ENCODE measurements around the gene SIMC1.
"Not testable (repeated sequence)": the region's sequence is repeated elsewhere in the genome, so short reads cannot be mapped to it uniquely, and the experiment has no call there.

SIMC1 gene

GRCh38 chr5:176237971-176238644 is at the start of gene SIMC1:
Gene SIMC1, plus strand, starts transcription at chr5:176238424. Its CDS starts 85 bp downstream, at chr5:176238509.
- DNase-seq (ENCODE audit: low spot score), result not testable (repeated sequence)

DNA sequence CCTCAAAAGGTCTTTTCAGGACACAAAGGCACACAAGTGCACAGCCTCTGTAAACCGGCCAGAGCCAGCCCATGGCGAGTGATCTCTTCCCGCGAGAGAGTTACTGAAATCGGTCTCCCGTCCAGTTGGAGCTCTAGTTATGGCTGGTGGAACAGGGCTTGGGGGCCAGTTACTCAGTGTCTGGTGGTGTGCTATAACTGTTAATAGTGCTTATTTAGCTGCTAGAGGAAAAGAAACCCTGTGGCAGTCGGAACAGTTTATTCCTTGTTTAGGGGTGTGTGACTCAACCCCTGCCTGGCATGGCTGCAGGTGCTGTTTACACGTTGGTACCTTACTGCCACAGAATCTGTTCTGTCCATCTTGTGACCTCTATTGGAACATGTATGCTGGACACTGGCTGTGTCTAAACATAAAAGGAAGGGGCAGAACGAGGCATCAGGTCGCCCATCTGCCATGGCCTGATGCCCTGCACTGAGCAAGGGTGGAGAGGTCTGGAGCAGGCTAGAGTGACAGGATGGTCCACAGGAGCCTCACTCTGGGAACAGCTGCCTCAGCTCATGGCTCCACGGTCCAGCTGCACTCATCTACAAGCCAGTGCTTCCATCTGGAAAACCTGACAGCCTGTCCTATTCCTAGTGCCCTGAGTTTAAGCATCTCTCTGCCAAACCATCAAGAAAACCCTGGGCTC is 49.6 kb upstream of the SIMC1 start:
- no peak for DNase-seq (ENCODE audit: low spot score)

DNA sequence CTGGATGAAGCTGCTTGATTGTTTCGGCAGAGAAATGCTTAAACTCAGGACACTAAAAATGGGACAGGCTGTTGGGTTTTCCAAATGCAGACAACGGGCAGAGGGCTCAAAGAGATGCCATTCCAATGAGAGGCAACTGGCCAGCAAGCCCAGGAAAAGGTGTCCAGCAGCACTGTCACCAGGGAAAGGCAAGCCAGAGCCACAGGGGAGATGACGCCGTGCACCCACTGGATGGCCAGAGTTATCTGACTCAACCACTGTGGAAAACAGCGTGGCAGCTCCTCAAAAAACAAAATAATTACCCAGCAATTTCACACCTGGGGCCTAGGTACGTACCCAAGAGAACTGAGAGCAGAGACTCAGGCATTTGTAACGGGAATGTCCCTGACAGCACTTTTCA is 48.4 kb upstream of the SIMC1 start:
- no peak for DNase-seq (ENCODE audit: low spot score)

DNA sequence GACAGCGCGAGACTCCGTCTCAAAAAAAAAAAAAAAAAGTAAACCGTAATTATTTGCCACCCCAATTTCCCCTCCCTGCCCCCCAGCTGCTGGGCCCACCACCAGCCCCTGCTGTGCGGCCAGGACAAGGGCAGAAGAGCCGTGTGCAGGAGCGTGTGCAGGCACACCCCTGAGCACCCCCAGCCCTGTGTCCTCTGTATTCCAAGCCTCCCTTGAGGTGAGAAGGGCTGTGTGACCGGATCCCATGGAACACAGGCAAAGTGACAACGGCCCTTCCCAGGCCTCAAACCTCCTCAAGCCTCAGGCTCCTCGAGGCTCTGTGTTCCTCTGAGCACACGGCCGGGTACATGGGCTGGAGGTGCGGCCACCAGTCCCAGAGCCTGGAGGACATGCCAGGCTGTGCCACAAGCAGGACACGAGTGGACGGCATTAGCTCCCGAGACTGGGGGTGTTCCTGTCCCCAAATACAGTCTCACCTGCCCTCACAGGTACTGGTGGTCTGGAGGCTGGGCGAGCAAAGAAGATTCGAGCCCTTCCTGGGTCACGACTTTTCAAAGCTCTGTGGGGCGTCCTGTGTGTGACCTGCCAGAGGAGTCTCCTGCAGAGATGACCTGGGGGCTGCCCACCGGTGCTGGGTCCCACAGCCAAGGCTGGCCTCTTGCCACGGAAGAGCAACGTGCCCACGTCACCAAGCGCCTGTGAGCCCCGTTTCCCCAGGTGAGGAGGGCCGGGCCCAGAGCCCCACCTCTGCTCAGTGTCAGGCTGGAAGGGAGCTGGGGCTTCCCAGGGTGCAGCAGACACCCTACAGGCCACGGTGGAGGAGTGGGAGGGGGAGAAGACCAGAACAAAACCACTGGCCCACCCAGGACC is 47.1 kb upstream of the SIMC1 start:
- DNase-seq (ENCODE audit: low spot score), result no peak

- DNase-seq (ENCODE audit: low spot score), result no peak
Measured at GRCh38 chr5:176192094-176192721, 46.0 kb upstream of the SIMC1 start.

- DNase-seq (ENCODE audit: low spot score), result not testable (repeated sequence)
Measured at GRCh38 chr5:176192722-176193117, 45.5 kb upstream of the SIMC1 start.

DNA sequence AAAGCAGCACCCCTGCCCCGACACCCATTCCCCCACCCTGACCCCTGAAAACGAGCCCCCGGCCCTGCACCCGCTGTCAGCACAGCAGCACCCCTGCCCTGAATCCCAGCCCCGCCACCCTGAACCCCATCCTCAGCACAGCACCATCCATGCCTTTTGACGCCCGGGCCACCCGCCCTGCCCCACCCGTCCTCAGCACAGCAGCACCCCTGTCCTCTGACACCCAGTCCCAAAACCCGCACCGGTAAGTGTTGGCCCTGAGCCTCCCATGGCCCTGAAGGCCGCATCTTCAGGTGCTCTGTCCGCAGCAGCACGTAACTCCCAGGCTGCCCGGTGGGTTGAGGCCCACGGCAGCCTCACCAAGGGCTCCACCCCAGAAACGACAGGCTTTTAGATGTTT is 44.6 kb upstream of the SIMC1 start:
- DNase-seq (ENCODE audit: low spot score), result not testable (repeated sequence)

DNA sequence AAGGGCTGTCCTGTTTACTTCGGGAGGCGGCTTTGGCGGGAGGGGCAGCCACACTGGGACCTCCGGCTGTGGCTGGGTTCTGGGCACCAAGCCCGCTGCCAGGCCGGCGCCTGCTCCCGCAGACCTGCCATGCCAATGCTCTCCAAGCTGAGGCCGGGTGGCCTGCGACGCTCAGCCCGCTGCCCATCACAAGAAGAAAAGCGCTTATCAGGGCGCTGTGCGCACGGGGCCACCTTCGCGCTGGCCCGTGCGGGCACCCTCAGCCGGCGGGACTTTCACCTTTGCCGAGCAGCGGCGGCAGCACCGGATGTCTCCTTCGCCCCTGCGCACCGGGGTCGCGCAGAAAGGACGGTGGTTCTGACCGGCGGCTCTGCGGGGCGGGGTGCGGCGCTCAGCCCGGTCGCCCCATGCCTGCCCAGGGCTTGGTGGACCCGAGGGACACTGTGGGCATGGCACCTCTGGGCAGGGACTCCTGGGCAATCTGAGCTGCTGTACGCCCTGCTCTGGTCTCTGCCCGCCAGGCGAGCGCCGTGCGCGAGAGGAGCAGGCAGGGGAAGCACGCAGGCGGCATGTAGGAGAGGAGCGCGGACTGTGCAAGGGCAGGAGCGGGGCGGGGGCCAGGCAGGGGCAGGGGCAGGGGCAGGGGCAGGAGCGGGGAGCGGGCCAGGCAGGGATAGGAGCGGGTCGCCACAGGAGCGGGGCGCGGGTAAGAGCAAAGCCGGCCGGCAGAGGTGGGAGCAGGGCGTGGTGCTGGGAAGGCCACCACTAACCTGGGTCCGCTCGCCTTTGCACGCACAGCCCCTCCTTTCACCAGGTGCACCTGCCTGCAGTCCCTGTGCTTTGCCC is 43.8 kb upstream of the SIMC1 start:
- not testable (repeated sequence) for DNase-seq (ENCODE audit: low spot score)

GRCh38 chr5:176195084-176195413 is 43.2 kb upstream of the SIMC1 start:
- DNase-seq (ENCODE audit: low spot score), result not testable (repeated sequence)

- not testable (repeated sequence) for DNase-seq (ENCODE audit: low spot score)
Measured at GRCh38 chr5:176195487-176196207, 42.6 kb upstream of the SIMC1 start.

DNA sequence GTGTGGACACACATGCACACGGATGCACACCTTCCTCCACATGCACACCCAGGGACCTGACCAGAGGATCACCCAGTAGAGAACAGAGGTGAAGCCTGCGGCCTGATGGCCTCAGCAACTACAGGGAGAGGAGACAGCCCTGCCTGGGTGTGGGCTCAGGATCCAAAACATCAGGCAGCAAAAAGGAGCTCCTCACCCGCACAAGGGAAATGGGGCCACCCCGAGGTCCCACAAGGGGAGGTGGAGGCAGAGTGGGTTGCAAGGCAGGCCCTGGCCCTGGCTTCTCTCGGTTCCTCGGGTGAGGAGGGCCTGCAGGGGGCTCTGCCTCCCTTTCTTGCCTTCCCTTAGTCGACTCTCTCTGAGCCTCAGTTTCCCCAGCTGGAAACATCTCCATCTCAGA is 41.4 kb upstream of the SIMC1 start:
- DNase-seq (ENCODE audit: low spot score), result not testable (repeated sequence)

DNA sequence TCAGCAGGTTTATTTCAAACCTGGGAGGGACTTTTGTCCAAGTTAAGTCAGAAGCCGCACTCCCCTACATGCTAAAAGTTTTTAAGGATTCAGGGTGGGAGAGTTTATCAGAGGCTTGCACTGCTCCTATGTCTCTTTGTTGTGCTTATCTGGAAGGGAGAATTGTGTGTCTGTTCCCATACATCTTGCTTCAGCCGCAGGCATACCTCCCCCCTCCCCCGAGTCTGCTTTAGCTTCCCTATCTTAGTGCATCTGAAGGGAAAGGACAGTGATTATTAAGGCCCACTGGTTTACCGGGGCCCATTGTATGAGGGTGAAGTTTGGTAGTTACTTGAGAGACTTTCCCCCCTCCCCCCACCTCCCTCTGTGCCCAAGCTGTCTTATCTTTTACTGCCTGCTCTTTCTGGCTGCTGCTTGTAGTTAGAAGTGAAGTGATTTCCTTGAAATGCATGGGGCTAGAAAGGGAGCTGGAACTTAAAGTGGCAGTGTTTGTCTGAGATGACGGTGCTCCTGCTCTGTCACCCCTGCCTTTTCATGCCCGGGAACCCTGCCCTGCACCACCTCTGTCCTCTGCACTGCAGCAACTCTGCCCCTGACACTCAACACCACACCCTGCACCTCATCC is 40.9 kb upstream of the SIMC1 start:
- DNase-seq (ENCODE audit: low spot score), result not testable (repeated sequence)

DNA sequence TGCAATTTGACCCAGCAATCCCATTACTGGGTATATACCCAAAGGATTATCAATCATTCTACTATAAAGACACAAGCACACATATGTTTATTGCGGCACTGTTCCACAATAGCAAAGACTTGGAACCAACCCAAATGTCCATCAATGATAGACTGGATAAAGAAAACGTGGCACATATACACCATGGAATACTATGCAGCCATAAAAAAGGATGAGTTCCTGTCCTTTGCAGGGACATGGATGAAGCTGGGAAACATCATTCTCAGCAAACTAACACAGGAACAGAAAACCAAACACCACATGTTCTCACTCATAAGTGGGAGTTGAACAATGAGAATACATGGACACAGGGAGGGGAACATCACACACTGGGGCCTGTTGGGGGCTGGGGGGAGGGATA is 39.9 kb upstream of the SIMC1 start:
- DNase-seq (ENCODE audit: low spot score), result not testable (repeated sequence)

DNA sequence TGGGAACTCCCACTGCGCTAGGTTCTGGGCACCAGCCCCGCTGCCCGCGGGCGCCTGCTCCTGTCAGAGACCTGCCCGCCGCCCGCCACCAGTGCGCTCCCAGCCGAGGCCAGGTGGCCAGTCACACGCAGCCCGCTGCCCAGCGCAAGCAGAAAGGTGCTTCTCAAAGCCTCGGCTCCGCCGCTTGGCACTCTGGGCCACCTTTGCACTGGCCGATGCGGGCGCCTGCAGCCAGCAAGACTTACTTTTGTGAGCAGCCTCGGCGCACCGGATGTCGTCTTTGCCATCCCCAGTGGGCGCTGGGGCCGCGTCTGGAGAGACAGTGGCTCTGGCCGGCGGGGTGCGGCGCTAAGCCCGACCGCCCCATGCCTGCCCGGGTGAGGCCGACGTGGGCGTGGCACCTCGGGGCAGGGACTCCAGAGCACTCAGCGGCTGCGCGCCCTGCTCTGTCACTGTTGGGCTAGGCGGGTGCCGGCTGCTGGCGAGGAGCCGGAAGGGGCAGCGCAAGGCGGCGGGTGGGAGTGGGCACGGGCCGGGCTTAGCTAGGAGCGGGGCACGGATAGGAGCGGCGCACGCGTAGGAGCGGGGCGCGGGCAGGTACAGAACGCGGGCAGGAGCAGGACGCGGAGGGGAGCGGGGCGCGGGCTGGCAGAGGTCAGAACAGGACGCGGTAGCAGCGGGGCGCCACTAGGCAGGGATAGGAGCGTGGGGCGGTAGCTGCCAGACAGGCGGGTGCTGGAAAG is 39.1 kb upstream of the SIMC1 start:
- DNase-seq (ENCODE audit: low spot score), result not testable (repeated sequence)

DNA sequence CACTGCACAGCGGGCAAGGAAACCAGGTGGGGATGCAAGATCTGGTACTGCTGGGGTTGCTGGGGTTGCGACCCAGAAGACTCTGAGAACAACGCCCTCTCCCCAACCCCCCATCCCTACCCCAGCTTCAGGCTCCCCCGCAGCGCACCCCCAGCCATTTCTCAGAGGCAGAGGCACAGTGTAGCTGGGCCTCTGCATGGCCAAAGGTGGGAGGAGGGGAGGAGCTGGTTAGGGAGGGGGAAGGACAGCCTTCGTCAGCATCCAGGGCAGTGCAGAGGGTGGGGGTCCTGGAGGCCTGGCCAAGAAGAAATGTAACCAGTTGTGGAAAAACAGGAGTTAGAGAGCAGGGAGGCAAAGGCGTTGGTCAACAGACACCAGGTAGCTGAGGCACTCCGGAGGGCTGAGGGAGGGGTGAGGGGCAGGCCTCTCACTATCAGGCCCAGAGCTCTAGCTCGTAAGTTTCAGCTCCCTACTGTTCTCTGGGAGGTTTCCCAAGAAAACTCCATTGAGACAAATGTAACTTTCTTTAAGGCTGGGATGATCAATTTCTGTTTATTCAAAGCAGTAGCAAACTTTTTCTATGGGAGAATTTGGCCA is 38.3 kb upstream of the SIMC1 start:
- not testable (repeated sequence) for DNase-seq (ENCODE audit: low spot score)

GRCh38 chr5:176201811-176202210 is 36.4 kb upstream of the SIMC1 start:
- no peak for DNase-seq (ENCODE audit: low spot score)

DNA sequence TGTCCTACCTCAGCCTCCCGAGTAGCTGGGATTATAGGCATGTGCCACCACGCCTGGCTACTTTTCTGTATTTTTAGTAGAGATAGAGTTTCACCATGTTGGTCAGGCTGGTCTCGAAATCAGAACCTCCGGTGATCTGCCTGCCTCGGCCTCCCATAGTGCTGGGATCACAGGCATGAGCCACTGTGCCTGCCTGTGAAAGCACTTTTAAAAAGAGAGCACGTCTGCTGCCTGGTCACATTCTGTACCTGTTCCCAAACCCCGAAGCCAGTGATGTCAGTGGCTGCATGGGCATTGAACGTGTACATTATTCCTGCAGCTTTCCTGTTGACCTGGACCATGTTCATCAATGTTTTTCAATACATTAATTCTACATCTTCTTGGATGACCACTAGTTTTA is 35.1 kb upstream of the SIMC1 start:
- DNase-seq (ENCODE audit: low spot score), result no peak

DNA sequence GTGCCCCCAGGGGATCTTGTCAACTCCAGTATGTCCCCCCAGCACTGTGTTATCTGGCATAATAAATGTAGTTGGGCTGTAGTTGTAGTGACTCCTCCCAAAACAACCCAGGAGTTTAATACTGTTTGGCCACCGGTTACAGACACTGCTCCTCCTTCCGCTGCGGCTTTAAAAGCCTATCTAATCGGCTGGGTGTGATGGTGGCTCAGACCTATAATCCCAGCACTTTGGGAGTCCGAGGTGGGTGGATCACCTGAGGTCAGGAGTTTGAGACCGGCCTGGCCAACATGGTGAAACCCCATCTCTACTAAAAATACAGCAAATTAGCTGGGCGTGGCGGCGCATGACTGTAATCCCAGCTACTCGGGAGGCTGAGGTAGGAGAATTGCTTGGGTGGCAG is 34.7 kb upstream of the SIMC1 start:
- DNase-seq (ENCODE audit: low spot score), result not testable (repeated sequence)

GRCh38 chr5:176214466-176215021 is 23.7 kb upstream of the SIMC1 start:
- DNase-seq (ENCODE audit: low spot score), result not testable (repeated sequence)

All from hematopoietic multipotent progenitor cell treated with erythropoietin and hydrocortisone succinate and interleukin-3 and kit ligand, for 17 days (in vitro differentiated cells).